OCI-LY7 (cell line): Measurements from ENCODE around the gene ENOSF1. TPM values are rescaled to one million over a fixed set of nuclear protein-coding genes. Genes with fewer than 3 reads are reported as not detected.

Source experiments
- BruUV-seq: library from RNA; stranded (reverse); fragments of 400-500 nt; replicated peaks from 2 replicates; lab custom pipeline; 2021; lab: Mats Ljungman, UMichigan
- CTCF ChIA-PET: fragments of 300-600 bp; sonication (Branson Sonifier 250); formaldehyde crosslinking; loops from one replicate; lab custom pipeline; 2022; ENCODE audit warnings: antibody characterized with exemption; ENCODE audit not compliant: unreplicated experiment; lab: Charles Lee
- POLR2A ChIA-PET: fragments of 300-600 bp; sonication (Branson Sonifier 250); formaldehyde crosslinking; loops from one replicate; lab custom pipeline; 2022; ENCODE audit warnings: antibody characterized with exemption; lab: Charles Lee
- DNase-seq: peaks from one replicate; pipeline ENCODE4 v3.0.0-alpha.2; 2015; ENCODE audit warnings: low spot score
- H2AFZ ChIP-seq: fragments of 200-600 bp; sonication (generic), shearing (Covaris generic); 2 replicates; pipeline ENCODE4 v1.6.1; 2014; ENCODE audit warnings: mild to moderate bottlenecking, antibody characterized with exemption, low read length, moderate library complexity
- H3K27ac ChIP-seq: fragments of 200-600 bp; sonication (generic); 2 replicates; pipeline ENCODE4 v1.5.1; 2014; ENCODE audit warnings: mixed run types, low read depth, mild to moderate bottlenecking, moderate library complexity, low read length, inconsistent platforms; ENCODE audit not compliant: poor library complexity, severe bottlenecking
- H3K36me3 ChIP-seq: fragments of 200-600 bp; sonication (generic); 2 replicates; pipeline ENCODE4 v1.6.1; 2014; ENCODE audit warnings: mild to moderate bottlenecking, antibody characterized with exemption, low read length, moderate library complexity, mixed read lengths; ENCODE audit not compliant: insufficient read depth
- H3K4me1 ChIP-seq: fragments of 200-600 bp; sonication (generic); 2 replicates; pipeline ENCODE4 v1.5.1; 2014; ENCODE audit warnings: mild to moderate bottlenecking, low read length; ENCODE audit not compliant: insufficient read depth, poor library complexity, severe bottlenecking
- H3K4me2 ChIP-seq: fragments of 200-600 bp; sonication (generic); 2 replicates; pipeline ENCODE4 v1.6.1; 2014; ENCODE audit warnings: mild to moderate bottlenecking, low read length
- H3K4me3 ChIP-seq: fragments of 200-600 bp; sonication (generic); 2 replicates; pipeline ENCODE4 v1.5.1; 2014; ENCODE audit warnings: mild to moderate bottlenecking, low read depth, low read length; ENCODE audit not compliant: poor library complexity, severe bottlenecking
- H3K79me2 ChIP-seq: fragments of 200-600 bp; sonication (generic); 2 replicates; pipeline ENCODE4 v1.6.1; 2016; ENCODE audit warnings: low read depth, mild to moderate bottlenecking, low read length, moderate library complexity, mixed read lengths; ENCODE audit not compliant: insufficient read depth
- H3K9me2 ChIP-seq: fragments of 200-600 bp; sonication (generic); 2 replicates; pipeline ENCODE4 v1.6.1; 2016; ENCODE audit warnings: mild to moderate bottlenecking, low read length, mixed read lengths; ENCODE audit not compliant: insufficient read depth
- H3K9me3 ChIP-seq: fragments of 200-600 bp; sonication (generic); 2 replicates; pipeline ENCODE4 v1.6.1; 2014; ENCODE audit warnings: mild to moderate bottlenecking, mixed run types, low read length, mixed read lengths
- H4K20me1 ChIP-seq: fragments of 200-600 bp; sonication (generic); 2 replicates; pipeline ENCODE4 v1.6.1; 2014; ENCODE audit warnings: mild to moderate bottlenecking, antibody characterized with exemption, low read length, moderate library complexity, mixed read lengths; ENCODE audit not compliant: insufficient read depth
- CTCF ChIP-seq: fragments of 200-600 bp; sonication (generic); conservative IDR thresholded peaks from 2 replicates; pipeline ENCODE4 v1.5.1; 2014; ENCODE audit warnings: mild to moderate bottlenecking, antibody characterized with exemption, low read length, moderate library complexity, mixed read lengths
- EZH2phosphoT487 ChIP-seq: fragments of 200-600 bp; sonication (generic); IDR thresholded peaks from 2 replicates; pipeline ENCODE4 v1.6.1; 2018; ENCODE audit warnings: low read depth, borderline replicate concordance, mild to moderate bottlenecking, mixed run types, antibody characterized with exemption, low read length, moderate library complexity, mixed read lengths
- intact Hi-C: fragments of 100-400 bp; cut with micrococcal nuclease; formaldehyde crosslinking; loops from one replicate; pipeline ENCODE4 v1.10.0; 2022; ENCODE audit not compliant: unreplicated experiment
- total RNA-seq, 2 experiments: library from RNA; depleted of rRNA in 1 of 2; stranded (reverse); fragments of >200 nt in 1 of 2; shearing (Covaris generic) in 1 of 2; gene quantifications; 2 replicates each; pipeline ENCODE4 v1.2.3, GENCODE V29; 2014 to 2022

Gene ENOSF1
- total RNA-seq, 2 experiments from 2014 or later, result 40.1 to 44.0 TPM

- DNase-seq, result no peak
- Histone ChIP-seq H4K20me1 (no peaks in the 10 kb centered on the region), H3K4me3 (no peak overlapping the region), H3K9me3 (no peaks in the 10 kb centered on the region), H3K9me2 (no peaks in the 10 kb centered on the region), H3K36me3 (peaks cover 10% of the 10 kb centered on the region), H3K27ac (no peak overlapping the region), H3K4me2 (no peak overlapping the region), H3K4me1 (no peaks in the 10 kb centered on the region), H2AFZ (no peak overlapping the region), H3K79me2 (peaks cover 8% of the 10 kb centered on the region; the same call in 1 of the 2 replicates)
- intact Hi-C loops, result loop anchor here (5.0 kb wide), 1 partner anchor 56 kb away; the partner anchor contains the start of gene TYMS
- CTCF ChIA-PET, result no interaction called here
- no TSS peak for BruUV-seq
- POLR2A ChIA-PET, result interaction anchor here (0.6 kb wide), 1 partner anchor 209 kb away, joined by 4 read pairs; no protein-coding TSS in a partner anchor
- TF ChIP-seq EZH2phosphoT487 (no peak), CTCF (no peak)
Measured at GRCh38 chr18:713135-713490, 683 bp upstream of the ENOSF1 start.

- BruUV-seq, result no TSS peak
- ChIA-PET POLR2A (no interaction called here), CTCF (no interaction called here)
- Histone ChIP-seq H3K9me2 (no peaks in the 10 kb centered on the region), H3K4me3 (peak overlapping the region; percentile 73), H3K4me1 (no peaks in the 10 kb centered on the region), H3K27ac (peak overlapping the region; percentile 45), H3K4me2 (peak overlapping the region; percentile 74), H2AFZ (peak overlapping the region; percentile 57), H3K9me3 (no peaks in the 10 kb centered on the region), H3K36me3 (peaks cover 12% of the 10 kb centered on the region), H4K20me1 (no peaks in the 10 kb centered on the region), H3K79me2 (peaks cover 8% of the 10 kb centered on the region; the same call in 1 of the 2 replicates)
- intact Hi-C loops, result loop anchor here (5.0 kb wide), 1 partner anchor 55 kb away; the partner anchor contains the start of gene TYMS
- DNase-seq, result peak; percentile 68
- TF ChIP-seq EZH2phosphoT487 (no peak), CTCF (0 out of 2 replicates have a peak, but pooled peaks have one; percentile 44)
Measured at GRCh38 chr18:711657-712400, 601 bp downstream of the ENOSF1 start.

GRCh38 chr18:711310-711656 is 1.1 kb downstream of the ENOSF1 start:
- Histone ChIP-seq H3K4me1 (no peaks in the 10 kb centered on the region), H2AFZ (peak overlapping the region; percentile 57; the same call in 1 of the 2 replicates), H3K9me2 (no peaks in the 10 kb centered on the region), H3K4me2 (peak overlapping the region; percentile 74), H3K9me3 (no peaks in the 10 kb centered on the region), H3K4me3 (peak overlapping the region; percentile 73), H3K36me3 (peaks cover 12% of the 10 kb centered on the region), H3K79me2 (peaks cover 8% of the 10 kb centered on the region; the same call in 1 of the 2 replicates), H3K27ac (no peak overlapping the region), H4K20me1 (no peaks in the 10 kb centered on the region)
- intact Hi-C loops, result loop anchor here (5.0 kb wide), 1 partner anchor 54 kb away; the partner anchor contains the start of gene TYMS
- CTCF ChIA-PET, result no interaction called here
- DNase-seq, result no peak
- TF ChIP-seq CTCF (no peak), EZH2phosphoT487 (no peak)
- POLR2A ChIA-PET, result interaction anchor here (0.5 kb wide), 1 partner anchor 95 kb away, joined by 3 read pairs; no protein-coding TSS in a partner anchor
- no TSS peak for BruUV-seq
